ENCODE measurements around the gene ATCAY.
A peak's percentile ranks its signal among the peaks of the same experiment; 100 is the strongest.
"Not testable (repeated sequence)": the region's sequence is repeated elsewhere in the genome, so short reads cannot be mapped to it uniquely, and the experiment has no call there.

ATCAY gene

GRCh38 chr19:3904233-3904632 lies 23.7 kb downstream of the ATCAY start:
- no peak for DNase-seq

- no peak for DNase-seq
These were observed 27.3 kb downstream of the ATCAY start for GRCh38 chr19:3907626-3908265.

GRCh38 chr19:3908266-3909054 lies 28.0 kb downstream of the ATCAY start:
- no peak for DNase-seq

GRCh38 chr19:3910105-3910504 lies 29.6 kb downstream of the ATCAY start:
- no peak for DNase-seq

- no peak for DNase-seq
These were observed 33.7 kb downstream of the ATCAY start for GRCh38 chr19:3914199-3914598.

GRCh38 chr19:3916033-3916432 lies 35.5 kb downstream of the ATCAY start:
- no peak for DNase-seq

- no peak for DNase-seq
These were observed 39.3 kb downstream of the ATCAY start for GRCh38 chr19:3919793-3920192.

GRCh38 chr19:3923096-3923758 lies 42.7 kb downstream of the ATCAY start:
- DNase-seq: no peak

- no peak for DNase-seq
These were observed 43.4 kb downstream of the ATCAY start for GRCh38 chr19:3923912-3924311.

- DNase-seq: no peak
These were observed 50.6 kb downstream of the ATCAY start for GRCh38 chr19:3931041-3931440.

- DNase-seq: peak; percentile 7
These were observed 52.7 kb downstream of the ATCAY start, which contains the start of gene NMRK2 for GRCh38 chr19:3932931-3933810. NMRK2 (plus strand) TSS chr19:3933069; CDS start chr19:3933672, 603 bp downstream.

GRCh38 chr19:3936506-3937442 lies 56.3 kb downstream of the ATCAY start:
- no peak for DNase-seq

GRCh38 chr19:3938300-3938950 lies 57.9 kb downstream of the ATCAY start:
- DNase-seq: not testable (repeated sequence)

GRCh38 chr19:3942790-3943409 lies 62.4 kb downstream of the ATCAY start:
- no peak for DNase-seq

GRCh38 chr19:3944018-3944721 lies 63.7 kb downstream of the ATCAY start:
- no peak for DNase-seq

GRCh38 chr19:3945838-3946237 lies 65.4 kb downstream of the ATCAY start:
- no peak for DNase-seq

GRCh38 chr19:3947316-3947933 lies 66.9 kb downstream of the ATCAY start:
- DNase-seq: not testable (repeated sequence)

- DNase-seq: no peak
These were observed 68.8 kb downstream of the ATCAY start for GRCh38 chr19:3949294-3949693.
